Liver (tissue), 9 donors: Measurements from ENCODE around the gene ACTR3C. TPM values are rescaled to one million over a fixed set of nuclear protein-coding genes. Genes with fewer than 3 reads are reported as not detected.
"Not testable (repeated sequence)": the region's sequence is repeated elsewhere in the genome, so short reads cannot be mapped to it uniquely, and the experiment has no call there.

ENCODE experiments used
- DNase-seq: peaks from one replicate; pipeline ENCODE4 v3.0.0-alpha.2; 2017; ENCODE audit warnings: low spot score
- H3K27ac ChIP-seq, 2 donors: one replicate each; pipeline ENCODE4 v1.7.0; 2013; ENCODE audit warnings: inconsistent platforms in 2 of 2, low read length in 2 of 2, control low read depth in 1 of 2, low read depth in 1 of 2, mild to moderate bottlenecking in 1 of 2
- H3K27me3 ChIP-seq, 4 donors: one replicate each; pipeline versions ENCODE4 v1.6.1 to v1.7.0; 2013; ENCODE audit warnings: low read length in 3 of 4, inconsistent platforms in 1 of 4, mild to moderate bottlenecking in 1 of 4, moderate library complexity in 1 of 4; ENCODE audit not compliant: control insufficient read depth in 4 of 4, insufficient read depth in 4 of 4
- H3K36me3 ChIP-seq, 4 donors: one replicate each; pipeline versions ENCODE4 v1.6.1 to v1.7.0; 2013; ENCODE audit warnings: low read length in 3 of 4, mild to moderate bottlenecking in 3 of 4, low read depth in 1 of 4, moderate library complexity in 1 of 4; ENCODE audit not compliant: control insufficient read depth in 4 of 4, insufficient read depth in 3 of 4
- H3K4me1 ChIP-seq, 4 donors: one replicate each; pipeline versions ENCODE4 v1.6.1 to v1.7.0; 2013; ENCODE audit warnings: low read length in 3 of 4, mild to moderate bottlenecking in 3 of 4, moderate library complexity in 1 of 4; ENCODE audit not compliant: control insufficient read depth in 4 of 4, insufficient read depth in 4 of 4
- H3K4me3 ChIP-seq, 3 donors: one replicate each; pipeline versions ENCODE4 v1.6.1 to v1.7.0; 2013; ENCODE audit warnings: low read length in 3 of 3, control low read depth in 1 of 3, low read depth in 1 of 3, mild to moderate bottlenecking in 1 of 3
- H3K9ac ChIP-seq, 2 donors: one replicate each; pipeline ENCODE4 v1.7.0; 2013; ENCODE audit warnings: low read length in 2 of 2, mild to moderate bottlenecking in 2 of 2, moderate library complexity in 2 of 2, control low read depth in 1 of 2, low read depth in 1 of 2
- H3K9me3 ChIP-seq, 4 donors: one replicate each; pipeline versions ENCODE4 v1.6.1 to v1.7.0; 2013; ENCODE audit warnings: low read length in 3 of 4; ENCODE audit not compliant: control insufficient read depth in 4 of 4
- CTCF ChIP-seq: fragments of 150-350 bp; IDR thresholded peaks from 2 replicates; pipeline ENCODE4 v1.5.1; 2017; ENCODE audit warnings: improper control_type of control experiment, low read depth, low read length; ENCODE audit not compliant: missing input control
- RAD21 ChIP-seq, 2 donors: IDR thresholded peaks; 2 replicates each; pipeline ENCODE4 v1.6.1; 2016; ENCODE audit warnings: antibody characterized with exemption in 2 of 2, mild to moderate bottlenecking in 2 of 2
- WGBS: extraction: QIAGEN DNeasy Blood & Tissue Kit; methylation state at CpG from one replicate; pipeline ENCODE4 v1.1.7; 2013; 5-methylcytosine and 5-hydroxymethylcytosine counted together
- polyA plus RNA-seq, 2 donors: library from polyadenylated mRNA; stranded (reverse) in 1 of 2; unstranded in 1 of 2; fragments of 200-250 nt in 1 of 2; fragments of >200 nt in 1 of 2; fragmentation: Nextera tagmentation in 1 of 2; extraction: Ambion mirVana in 1 of 2; gene quantifications; one replicate each; pipeline versions ENCODE4 v1.2.1 to v1.2.3, GENCODE V29; 2013 to 2015
- total RNA-seq, 2 donors: library from RNA; depleted of rRNA; stranded (reverse); fragments of >200 nt; gene quantifications; one replicate each; pipeline ENCODE4 v1.2.3, GENCODE V29; 2014
- donor health status: healthy.
- donor health status: healthy.
- donor health status: healthy.
- donor health status: healthy.
- donor health status: healthy.

The ACTR3C gene
- total and polyA plus RNA-seq, 4 donors = 3.0 to 61.7 (median 28.3) TPM

GRCh38 chr7:150278383-150278782 lies 45.0 kb downstream of the ACTR3C start:
- H3K9ac ChIP-seq, H3K4me3 ChIP-seq, H3K27me3 ChIP-seq, H3K27ac ChIP-seq, DNase-seq, H3K9me3 ChIP-seq, H3K36me3 ChIP-seq, H3K4me1 ChIP-seq: not testable (repeated sequence)
- WGBS = 95% methylated on average over 11 of the region's 11 CpGs

- TF ChIP-seq RAD21 (IDR thresholded peaks at IDR 0.05) (peak; percentile 67 to 71), CTCF (peak; percentile 51)
- not testable (repeated sequence) for H3K27ac ChIP-seq, H3K9me3 ChIP-seq, H3K4me1 ChIP-seq, H3K27me3 ChIP-seq, H3K4me3 ChIP-seq, H3K9ac ChIP-seq, DNase-seq, H3K36me3 ChIP-seq
- 58% methylated on average over 6 of the region's 6 CpGs for WGBS
These were observed 47.1 kb downstream of the ACTR3C start for GRCh38 chr7:150276132-150276695.

GRCh38 chr7:150271898-150272297 lies 51.4 kb downstream of the ACTR3C start:
- DNase-seq, H3K27me3 ChIP-seq, H3K9me3 ChIP-seq, H3K4me1 ChIP-seq, H3K36me3 ChIP-seq, H3K9ac ChIP-seq, H3K4me3 ChIP-seq, H3K27ac ChIP-seq: not testable (repeated sequence)
- 91% methylated on average over 6 of the region's 7 CpGs for WGBS

- not testable (repeated sequence) for H3K36me3 ChIP-seq
These were observed 53.1 kb downstream of the ACTR3C start for GRCh38 chr7:150270101-150270824.

GRCh38 chr7:150268798-150269197 lies 54.5 kb downstream of the ACTR3C start:
- not testable (repeated sequence) for H3K27ac ChIP-seq, H3K9ac ChIP-seq, H3K4me1 ChIP-seq, H3K36me3 ChIP-seq, H3K27me3 ChIP-seq, H3K9me3 ChIP-seq, H3K4me3 ChIP-seq, DNase-seq
- no CpG with 5 or more reads among the region's 17 CpGs for WGBS

More at GRCh38 chr7:150270101-150270824, 53.1 kb downstream of the ACTR3C start:
- H3K4me1 ChIP-seq, H3K27ac ChIP-seq, H3K9me3 ChIP-seq, H3K9ac ChIP-seq, H3K27me3 ChIP-seq, H3K4me3 ChIP-seq, DNase-seq: not testable (repeated sequence)
- 96% methylated on average over 10 of the region's 18 CpGs for WGBS

GRCh38 chr7:150268287-150268686 lies 55.1 kb downstream of the ACTR3C start:
- H3K36me3 ChIP-seq, H3K9ac ChIP-seq, H3K9me3 ChIP-seq, H3K4me3 ChIP-seq, H3K27me3 ChIP-seq, H3K4me1 ChIP-seq, DNase-seq, H3K27ac ChIP-seq: not testable (repeated sequence)
- WGBS = 88% methylated on average over 1 of the region's 8 CpGs

GRCh38 chr7:150266953-150267665 lies 56.2 kb downstream of the ACTR3C start:
- H3K4me1 ChIP-seq, H3K4me3 ChIP-seq: not testable (repeated sequence)
- 91% methylated on average over 20 of the region's 20 CpGs for WGBS

More at GRCh38 chr7:150266953-150267665, 56.2 kb downstream of the ACTR3C start:
- H3K9ac ChIP-seq, H3K9me3 ChIP-seq, H3K27me3 ChIP-seq, H3K36me3 ChIP-seq, H3K27ac ChIP-seq, DNase-seq: not testable (repeated sequence)
